Amniotic epithelial cell (primary cell): ENCODE results near the gene DNASE1L1.
A peak's percentile ranks its signal among the peaks of the same experiment; 100 is the strongest.

Source experiments
- DNase-seq: peaks from one replicate; pipeline ENCODE4 v3.0.0-alpha.2; 2010; ENCODE audit warnings: low read depth

The DNASE1L1 gene

DNA sequence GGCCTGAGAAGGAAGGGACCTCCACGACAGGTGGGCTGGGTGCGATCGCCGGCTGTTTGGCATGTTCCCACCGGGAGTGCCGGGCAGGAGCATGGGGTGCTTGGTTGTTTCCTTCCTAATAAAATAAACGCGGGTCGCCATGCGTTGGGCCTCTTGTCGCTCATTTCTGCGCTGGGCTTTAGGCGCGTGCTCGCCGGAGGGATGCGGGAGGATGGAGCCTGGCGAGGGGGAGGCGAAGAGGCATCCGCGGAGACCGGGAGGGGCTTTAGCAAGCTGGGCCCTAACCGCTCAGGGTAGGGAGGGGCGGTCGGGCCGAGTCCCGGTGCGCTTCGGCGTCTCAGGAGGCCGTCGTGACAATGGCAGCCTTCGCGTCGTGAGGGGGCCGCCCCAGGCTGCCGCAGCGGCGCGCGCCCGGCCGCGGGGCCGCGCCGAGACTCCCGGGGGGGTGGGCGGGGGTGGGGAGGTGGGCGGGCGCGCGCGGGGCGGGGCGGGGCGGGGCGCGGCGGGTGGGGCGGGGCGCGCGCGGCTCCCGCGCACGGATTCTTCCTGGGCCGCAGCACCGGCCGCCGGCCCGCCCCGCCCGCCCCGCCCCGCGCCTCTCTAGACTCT, 27.4 kb upstream of the DNASE1L1 start:
- DNase-seq: no peak

DNA sequence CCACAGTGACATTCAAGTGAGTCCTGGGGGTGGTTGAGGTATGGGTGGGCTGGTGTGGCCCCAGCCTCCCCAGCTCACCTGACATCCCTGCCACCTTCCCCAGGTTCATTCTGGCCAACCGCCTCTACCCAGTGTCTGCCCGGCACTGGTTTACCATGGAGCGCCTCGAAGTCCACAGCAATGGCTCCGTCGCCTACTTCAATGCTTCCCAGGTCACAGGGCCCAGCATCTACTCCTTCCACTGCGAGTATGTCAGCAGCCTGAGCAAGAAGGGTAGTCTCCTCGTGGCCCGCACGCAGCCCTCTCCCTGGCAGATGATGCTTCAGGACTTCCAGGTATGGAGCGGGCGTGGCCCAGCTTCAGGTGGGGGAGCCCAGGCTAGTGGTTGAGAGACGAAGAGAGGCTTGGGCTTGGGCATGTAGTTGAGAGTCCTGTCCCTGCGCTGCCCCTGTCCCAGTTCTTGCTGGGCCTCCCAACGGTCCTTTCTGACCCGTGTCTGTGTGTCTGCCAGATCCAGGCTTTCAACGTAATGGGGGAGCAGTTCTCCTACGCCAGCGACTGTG, 26.2 kb upstream of the DNASE1L1 start:
- no peak for DNase-seq

- no peak for DNase-seq
Observed at GRCh38 chrX:154434394-154435168, 25.5 kb upstream of the DNASE1L1 start.

DNA sequence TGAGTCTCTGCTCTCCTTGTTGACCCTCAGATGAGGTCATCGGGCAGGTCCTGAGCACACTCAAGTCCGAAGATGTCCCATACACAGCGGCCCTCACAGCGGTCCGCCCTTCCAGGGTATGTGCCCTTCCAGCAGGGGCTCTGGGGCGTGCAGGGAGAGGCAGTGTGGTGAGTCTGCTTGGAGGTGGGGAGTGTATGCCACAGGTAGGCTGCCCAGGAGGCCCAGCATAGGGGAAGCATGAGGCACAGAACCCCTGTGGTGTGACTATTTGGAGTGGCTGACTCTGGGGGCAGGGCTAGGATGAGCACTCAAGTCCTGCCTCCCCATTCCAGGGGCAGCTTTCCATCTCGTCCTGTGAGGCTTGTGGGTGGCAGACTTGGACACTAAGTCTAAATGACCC, 24.6 kb upstream of the DNASE1L1 start:
- no peak for DNase-seq

GRCh38 chrX:154432210-154432609, 23.2 kb upstream of the DNASE1L1 start:
- no peak for DNase-seq

DNA sequence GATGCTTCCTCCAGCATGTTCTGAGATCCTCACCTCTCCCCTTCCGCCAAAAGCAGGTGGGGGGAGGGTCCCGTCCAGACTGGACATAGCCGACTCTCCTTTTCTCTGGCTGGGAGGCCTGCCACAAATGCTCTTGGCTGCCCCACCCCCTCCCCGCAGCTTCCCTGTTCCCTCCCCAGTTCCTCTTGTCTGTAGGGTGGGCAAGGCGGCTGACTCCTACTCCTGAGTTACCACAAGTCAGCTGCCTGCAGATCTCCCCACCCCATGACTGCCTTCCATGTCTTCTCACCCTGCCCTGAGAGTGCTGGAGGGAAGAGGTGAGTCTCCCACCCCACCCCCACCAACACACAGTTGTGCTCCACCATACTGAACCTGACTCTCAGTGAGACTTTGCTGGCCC, 22.3 kb upstream of the DNASE1L1 start:
- no peak for DNase-seq

- no peak for DNase-seq
Observed at GRCh38 chrX:154430916-154431315, 21.9 kb upstream of the DNASE1L1 start.

- DNase-seq: no peak
Observed at GRCh38 chrX:154430479-154430878, 21.4 kb upstream of the DNASE1L1 start.

DNA sequence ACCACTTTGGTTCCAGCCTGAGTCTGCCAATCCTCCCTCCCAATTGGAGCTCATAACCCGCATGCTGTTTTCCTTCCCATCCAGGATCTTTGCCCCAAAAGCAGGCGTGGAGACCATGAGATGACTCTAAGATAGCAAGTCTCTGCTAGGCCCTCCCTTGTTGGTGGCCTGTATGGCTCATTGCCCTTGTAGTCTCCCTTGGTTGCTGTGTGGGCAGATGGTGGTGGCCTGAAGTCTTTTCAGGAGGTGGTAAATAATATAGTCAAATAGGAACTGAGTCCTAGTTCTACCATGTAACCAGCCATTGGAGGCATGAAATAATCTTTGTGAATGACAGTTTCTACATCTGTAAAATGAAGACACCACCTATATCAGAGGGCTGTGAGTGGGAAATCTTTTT, 20.7 kb upstream of the DNASE1L1 start:
- DNase-seq: no peak

DNA sequence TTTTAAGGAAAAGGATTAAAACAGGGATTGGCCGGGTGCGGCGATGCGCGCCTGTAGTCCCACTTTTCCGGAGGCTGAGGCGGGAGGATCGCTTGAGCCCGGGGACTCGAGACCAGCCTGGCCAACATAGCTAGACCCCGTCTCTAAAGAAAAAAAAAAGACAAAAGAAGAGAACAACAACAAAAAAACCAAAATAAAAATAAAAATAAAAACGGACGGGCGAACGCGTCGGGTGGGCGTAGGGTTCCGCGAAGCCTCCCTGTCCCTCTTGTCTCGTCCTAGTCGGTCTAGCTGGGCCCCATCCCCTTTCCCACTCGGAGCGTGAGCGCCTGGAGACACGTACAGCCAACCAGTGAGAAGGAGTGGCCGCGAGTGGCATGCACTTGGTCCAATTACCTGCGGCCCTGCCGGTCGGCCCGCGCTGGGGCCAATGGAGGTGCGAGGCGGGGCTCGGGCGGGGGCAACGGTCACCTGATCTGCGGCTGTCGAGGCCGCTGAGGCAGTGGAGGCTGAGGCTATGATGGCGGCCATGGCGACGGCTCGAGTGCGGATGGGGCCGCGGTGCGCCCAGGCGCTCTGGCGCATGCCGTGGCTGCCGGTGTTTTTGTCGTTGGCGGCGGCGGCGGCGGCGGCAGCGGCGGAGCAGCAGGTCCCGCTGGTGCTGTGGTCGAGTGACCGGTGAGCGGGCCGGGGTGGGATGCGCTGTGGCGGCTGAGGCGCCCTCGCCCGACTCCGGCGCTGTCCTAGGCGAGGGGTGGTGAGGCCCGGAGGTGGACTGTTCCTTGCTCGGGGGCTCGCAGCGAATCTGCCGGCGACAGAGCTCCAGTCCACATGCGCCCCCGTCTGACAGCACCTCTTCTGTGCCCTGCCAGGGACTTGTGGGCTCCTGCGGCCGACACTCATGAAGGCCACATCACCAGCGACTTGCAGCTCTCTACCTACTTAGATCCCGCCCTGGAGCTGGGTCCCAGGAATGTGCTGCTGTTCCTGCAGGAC, 19.4 kb upstream of the DNASE1L1 start, which contains the start of gene ATP6AP1:
Gene ATP6AP1 (plus strand): TSS at position 502 of the 996 bp plus-strand sequence. CDS start 16 bp downstream, at position 518.
- DNase-seq: peak; percentile 92

- DNase-seq: no peak
Observed at GRCh38 chrX:154426916-154427770, 18.1 kb upstream of the DNASE1L1 start.

DNA sequence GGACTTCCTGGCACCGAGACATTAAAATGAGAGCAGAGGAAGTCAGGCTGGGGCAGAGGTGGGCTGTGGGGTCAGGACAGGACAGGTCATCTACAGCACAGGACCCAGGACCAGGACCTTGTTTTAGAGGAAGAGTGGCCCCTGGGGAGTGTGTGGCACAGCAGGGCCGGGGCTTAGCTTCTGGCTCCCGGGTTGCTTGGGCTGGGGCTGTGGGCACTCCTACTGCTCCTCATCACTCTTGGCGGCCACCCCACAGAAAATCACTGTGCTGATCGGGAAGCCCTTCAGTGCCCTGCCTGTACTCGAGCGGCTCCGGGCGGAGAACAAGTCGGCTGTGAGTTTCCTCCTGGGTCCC, 11.3 kb upstream of the DNASE1L1 start:
- DNase-seq: no peak

DNA sequence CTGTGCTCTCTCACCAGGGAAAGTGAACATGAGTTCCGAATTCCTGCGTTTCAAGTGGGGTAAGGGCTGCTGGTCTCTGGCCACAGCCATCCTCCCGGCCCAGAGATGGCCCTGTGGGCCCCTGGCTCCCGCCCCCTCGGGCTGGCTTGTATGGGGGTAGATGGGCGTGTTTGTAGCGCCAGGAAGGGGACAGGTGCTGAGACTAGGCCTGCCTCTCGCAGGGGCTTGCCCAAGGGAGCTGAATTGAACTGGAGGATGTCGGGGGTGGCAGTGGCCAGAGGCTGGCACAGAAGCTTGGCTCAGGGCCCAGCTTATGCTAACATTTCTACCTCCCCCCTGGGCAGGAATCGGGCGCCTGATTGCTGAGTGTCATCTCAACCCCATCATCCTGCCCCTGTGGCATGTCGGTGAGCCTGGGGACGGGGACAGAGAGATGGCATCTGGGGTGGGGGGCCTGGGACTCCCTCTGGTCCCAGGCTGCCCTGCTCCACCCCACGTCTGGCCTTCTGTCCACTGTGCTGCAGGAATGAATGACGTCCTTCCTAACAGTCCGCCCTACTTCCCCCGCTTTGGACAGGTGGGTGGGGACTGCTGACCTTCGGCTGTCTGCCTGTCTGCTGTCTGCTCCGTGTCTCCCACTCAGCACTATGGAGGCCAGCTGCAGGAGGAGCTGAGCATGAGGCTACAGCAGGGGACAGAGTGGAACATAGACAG, 10.8 kb upstream of the DNASE1L1 start:
- DNase-seq: no peak

DNA sequence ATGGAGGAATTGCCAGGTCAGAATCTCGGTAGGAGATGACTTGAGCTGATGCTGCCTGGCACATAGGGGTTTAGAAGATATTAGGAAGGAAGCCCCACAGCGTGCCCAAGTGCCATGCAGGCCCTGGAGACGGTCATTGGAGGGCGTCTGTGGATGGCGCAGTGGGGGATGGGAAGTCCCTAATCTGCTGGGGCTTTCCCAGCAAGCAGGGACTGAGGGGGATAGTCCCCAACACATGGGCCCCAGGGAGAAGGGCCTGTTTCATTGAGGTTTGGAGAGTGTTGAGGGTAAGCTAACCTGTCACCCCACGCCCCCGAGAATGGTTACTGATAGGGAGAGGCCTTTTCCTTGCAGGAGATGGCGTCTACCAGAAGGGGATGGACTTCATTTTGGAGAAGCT, 10.1 kb upstream of the DNASE1L1 start:
- no peak for DNase-seq

GRCh38 chrX:154417157-154417556, 8.1 kb upstream of the DNASE1L1 start:
- DNase-seq: no peak

DNA sequence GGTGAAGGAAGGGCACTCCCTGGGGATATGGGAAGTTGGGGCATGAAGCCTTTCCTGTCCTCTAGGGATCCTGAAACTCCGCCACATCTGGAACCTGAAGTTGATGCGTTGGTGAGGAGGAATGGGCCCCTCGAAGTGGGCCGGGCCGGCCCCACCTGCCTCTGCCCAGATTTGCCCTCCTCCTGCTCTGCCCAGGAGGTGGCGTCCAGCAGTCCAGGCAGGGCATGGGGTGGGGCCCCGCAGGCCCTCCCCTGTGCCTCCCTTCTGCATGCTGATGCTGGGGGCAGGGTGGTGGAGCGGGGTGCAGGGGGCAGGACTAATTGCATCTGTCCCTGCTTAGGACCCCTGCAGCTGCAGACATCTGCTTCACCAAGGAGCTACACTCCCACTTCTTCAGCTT, 4.1 kb upstream of the DNASE1L1 start:
- no peak for DNase-seq

- no peak for DNase-seq
Observed at GRCh38 chrX:154412468-154412867, 3.4 kb upstream of the DNASE1L1 start.

DNA sequence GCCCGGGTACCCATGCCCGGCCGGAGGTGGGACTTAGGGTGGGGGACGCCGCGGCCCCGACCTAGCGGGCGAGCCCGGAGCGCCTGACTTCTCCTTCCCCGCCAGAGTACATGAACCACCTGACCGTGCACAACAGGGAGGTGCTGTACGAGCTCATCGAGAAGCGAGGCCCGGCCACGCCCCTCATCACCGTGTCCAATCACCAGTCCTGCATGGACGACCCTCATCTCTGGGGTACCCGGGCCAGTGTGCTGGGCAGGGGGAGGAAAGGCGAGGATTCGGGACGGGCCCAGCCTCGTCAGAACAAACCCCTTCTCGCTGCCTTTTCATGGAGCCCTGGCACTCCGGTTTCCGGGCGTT, 2.9 kb upstream of the DNASE1L1 start:
- DNase-seq: peak; percentile 53

DNA sequence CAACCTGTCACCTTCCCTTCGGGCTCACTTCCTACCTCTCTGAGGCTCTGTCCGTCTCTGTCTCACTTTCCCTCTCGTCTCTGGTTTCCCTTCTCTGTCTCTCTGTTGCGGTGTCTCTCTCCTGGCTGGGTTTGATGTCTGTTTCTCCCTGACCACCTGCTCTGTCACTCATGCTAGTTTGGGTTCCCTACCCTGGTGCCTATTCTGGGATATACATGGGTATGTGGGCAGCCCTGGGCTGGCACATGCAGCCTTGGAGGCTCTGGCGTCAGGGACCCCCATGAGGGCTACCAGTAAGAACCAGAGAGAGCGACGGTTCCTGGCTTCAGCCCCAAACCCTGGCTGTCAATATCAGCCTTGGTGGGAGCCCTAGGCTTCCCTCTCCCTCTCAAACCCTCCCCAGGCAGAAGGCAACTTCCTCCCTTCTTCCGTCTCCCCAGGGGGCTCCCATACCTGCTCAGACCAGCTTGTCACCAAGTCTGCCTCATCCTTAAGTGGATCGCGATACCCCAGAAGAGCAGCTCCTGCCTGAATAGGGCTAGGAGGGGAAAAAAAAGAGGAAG, 314 bp downstream of the DNASE1L1 start:
- no peak for DNase-seq

GRCh38 chrX:154404625-154405192, 4.3 kb downstream of the DNASE1L1 start:
- no peak for DNase-seq
